ENCODE measurements around the gene LARP4B.

GRCh38 chr10:809671-810350 lies 121.7 kb downstream of the LARP4B start:
- TF ChIP-seq CTCF (IDR thresholded peaks at IDR 0.05) (no peak), POLR2A (IDR thresholded peaks at IDR 0.05) (no peak), POLR2AphosphoS5 (IDR thresholded peaks at IDR 0.05) (no peak)

Measured in breast epithelium (tissue), 3 donors.